Naive thymus-derived CD4-positive, alpha-beta T cell (primary cell): ENCODE results near the gene EEIG2. TPM values are rescaled to one million over a fixed set of nuclear protein-coding genes. Genes with fewer than 3 reads are reported as not detected.
"Not testable (repeated sequence)": the region's sequence is repeated elsewhere in the genome, so short reads cannot be mapped to it uniquely, and the experiment has no call there.

Experiments used
- ATAC-seq: fragments of 150-1000 bp; cut with Tn5 transposase; 2 replicates; pipeline ENCODE4 v1.10.0; 2021; ENCODE audit warnings: mild to moderate bottlenecking, moderate library complexity
- CTCF ChIA-PET: fragments of 350-600 bp; sonication (Branson Sonifier 250); formaldehyde crosslinking; loops from one replicate; lab custom pipeline; 2021; ENCODE audit warnings: antibody characterized with exemption; lab: Charles Lee
- POLR2A ChIA-PET: fragments of 350-600 bp; sonication (Branson Sonifier 250); formaldehyde crosslinking; loops from one replicate; lab custom pipeline; 2021; ENCODE audit warnings: antibody characterized with exemption, inconsistent platforms; lab: Charles Lee
- DNase-seq, 9 donors: peaks; one replicate each; pipeline versions ENCODE4 v3.0.0 to v3.0.0-alpha.2; 2020 to 2022; ENCODE audit warnings: mixed read lengths in 1 of 9
- H3K27ac ChIP-seq: one replicate; pipeline ENCODE4 v1.7.0; 2013; ENCODE audit warnings: mild to moderate bottlenecking, low read depth, low read length, moderate library complexity
- H3K27me3 ChIP-seq, 2 donors: one replicate each; pipeline ENCODE4 v1.7.0; 2013; ENCODE audit warnings: low read length in 2 of 2, mild to moderate bottlenecking in 2 of 2, moderate library complexity in 2 of 2; ENCODE audit not compliant: control insufficient read depth in 2 of 2, insufficient read depth in 2 of 2
- H3K36me3 ChIP-seq, 3 experiments: 1 replicate in 2 of 3; 2 replicates in 1 of 3; pipeline ENCODE4 v1.7.0; 2013; ENCODE audit warnings: low read length in 3 of 3, mild to moderate bottlenecking in 3 of 3, moderate library complexity in 1 of 3; ENCODE audit not compliant: insufficient read depth in 3 of 3, control insufficient read depth in 2 of 3
- H3K4me1 ChIP-seq, 2 donors: one replicate each; pipeline ENCODE4 v1.7.0; 2013; ENCODE audit warnings: low read length in 2 of 2, mild to moderate bottlenecking in 2 of 2, moderate library complexity in 1 of 2; ENCODE audit not compliant: control insufficient read depth in 2 of 2, insufficient read depth in 2 of 2
- H3K4me3 ChIP-seq: 2 replicates; pipeline ENCODE4 v1.7.0; 2013; ENCODE audit warnings: mild to moderate bottlenecking, low read length
- H3K9me3 ChIP-seq, 3 experiments: 1 replicate in 2 of 3; 2 replicates in 1 of 3; pipeline ENCODE4 v1.7.0; 2013; ENCODE audit warnings: low read length in 3 of 3; ENCODE audit not compliant: control insufficient read depth in 2 of 3
- H3K27ac Mint-ChIP-seq, 9 donors: one replicate each; pipeline ENCODE4 v1.8.0; 2020 to 2022; ENCODE audit warnings: mixed read lengths in 9 of 9, mild to moderate bottlenecking in 8 of 9, moderate library complexity in 5 of 9, inconsistent platforms in 2 of 9
- H3K27me3 Mint-ChIP-seq, 5 donors: one replicate each; pipeline ENCODE4 v1.8.0; 2021 to 2022; ENCODE audit warnings: mixed read lengths in 5 of 5, mild to moderate bottlenecking in 1 of 5
- H3K36me3 Mint-ChIP-seq, 5 donors: one replicate each; pipeline ENCODE4 v1.8.0; 2020 to 2022; ENCODE audit warnings: mixed read lengths in 5 of 5, mild to moderate bottlenecking in 3 of 5, inconsistent platforms in 1 of 5
- H3K4me1 Mint-ChIP-seq, 7 donors: one replicate each; pipeline ENCODE4 v1.8.0; 2020 to 2022; ENCODE audit warnings: mixed read lengths in 7 of 7, mild to moderate bottlenecking in 3 of 7, inconsistent platforms in 1 of 7
- H3K4me3 Mint-ChIP-seq, 10 donors: one replicate each; pipeline ENCODE4 v1.8.0; 2020 to 2022; ENCODE audit warnings: mild to moderate bottlenecking in 10 of 10, mixed read lengths in 10 of 10, moderate library complexity in 6 of 10, inconsistent platforms in 2 of 10
- H3K9me3 Mint-ChIP-seq, 11 donors: one replicate each; pipeline ENCODE4 v1.8.0; 2020 to 2022; ENCODE audit warnings: mixed read lengths in 11 of 11, mild to moderate bottlenecking in 4 of 11, inconsistent platforms in 1 of 11, moderate library complexity in 1 of 11
- intact Hi-C, 2 donors: fragments of 100-400 bp; cut with micrococcal nuclease; formaldehyde crosslinking; loops; one replicate each; pipeline ENCODE4 v1.15.1; 2023
- polyA plus RNA-seq, 2 donors: library from polyadenylated mRNA; unstranded; fragments of 300-500 nt; fragmentation: Illumina TruSeq; gene quantifications; one replicate each; pipeline ENCODE4 v1.2.3, GENCODE V29; 2021
- total RNA-seq, 6 experiments: library from RNA in 5 of 6; stranded (reverse) in 5 of 6; gene quantifications; 1 replicate in 5 of 6; 2 replicates in 1 of 6; pipeline ENCODE4 v1.2.3 and lab custom pipeline; 2021 to 2026

The EEIG2 gene
- total and polyA plus RNA-seq, 7 experiments from 2014 or later, result 0.72 to 15.9 (median 8.6) TPM

GRCh38 chr1:108517301-108517897, 42.5 kb upstream of the EEIG2 start:
- ATAC-seq, H3K27ac ChIP-seq, H3K27ac Mint-ChIP-seq, H3K4me1 Mint-ChIP-seq, POLR2A ChIA-PET, H3K4me1 ChIP-seq, H3K4me3 ChIP-seq, H3K4me3 Mint-ChIP-seq, intact Hi-C loops, H3K36me3 ChIP-seq, DNase-seq, H3K36me3 Mint-ChIP-seq, H3K27me3 ChIP-seq, H3K9me3 Mint-ChIP-seq, H3K9me3 ChIP-seq: not testable (repeated sequence)
- CTCF ChIA-PET, result interaction anchor here (1.1 kb wide), 1 partner anchor 43 kb away, joined by 4 read pairs; the partner anchor contains the start of gene EEIG2
- H3K27me3 Mint-ChIP-seq, result peaks cover 0 to 64% (median 7%) of the 10 kb centered on the region in 5 donors

DNA sequence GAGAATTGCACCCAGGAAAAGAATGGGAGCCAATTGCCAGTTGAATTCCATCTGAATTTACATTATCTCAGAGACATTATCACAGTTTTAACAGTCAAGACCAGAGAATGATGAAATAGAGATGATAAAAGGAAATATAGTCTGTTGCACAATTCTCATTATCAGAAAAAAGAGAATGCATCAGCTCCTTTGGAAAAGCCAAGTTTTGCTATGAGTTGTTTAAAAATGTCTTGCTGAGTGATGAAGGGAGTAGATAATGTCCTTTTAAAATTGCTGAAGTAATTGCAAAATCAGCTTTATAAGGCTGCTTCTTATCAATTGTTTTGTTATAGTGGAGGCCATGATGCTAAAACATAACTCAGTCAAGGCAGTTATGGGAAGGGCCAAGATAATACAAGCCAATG, 37.9 kb upstream of the EEIG2 start:
- no peak overlapping the region for H3K27ac ChIP-seq
- no peak for DNase-seq
- no peaks in the 10 kb centered on the region for H3K9me3 ChIP-seq
- H3K36me3 ChIP-seq, result no peaks in the 10 kb centered on the region
- no peaks in the 10 kb centered on the region for H3K4me1 ChIP-seq
- Mint-ChIP-seq H3K27ac (no peak overlapping the region), H3K4me3 (no peak overlapping the region), H3K36me3 (no peaks in the 10 kb centered on the region), H3K4me1 (no peaks in the 10 kb centered on the region), H3K9me3 (peaks cover 0 to 12% (median 2%) of the 10 kb centered on the region in 11 donors), H3K27me3 (peaks cover 0 to 33% (median 21%) of the 10 kb centered on the region in 5 donors)
- H3K27me3 ChIP-seq, result no peaks in the 10 kb centered on the region
- CTCF ChIA-PET, result interaction anchor here (1.1 to 1.3 kb wide), 2 partner anchors 10 to 42 kb away, joined by 3 to 4 read pairs; no protein-coding TSS in a partner anchor
- POLR2A ChIA-PET, result interaction anchor here (0.7 to 1.1 kb wide), 2 partner anchors 9 to 170 kb away, joined by 3 to 4 read pairs; partner anchors contain the start of gene PRPF38B
- no peak for ATAC-seq
- intact Hi-C loops, result no loop called here
- H3K4me3 ChIP-seq, result no peak overlapping the region

GRCh38 chr1:108523829-108524228, 36.1 kb upstream of the EEIG2 start:
- DNase-seq (no peak), ATAC-seq (no peak)
- H3K27me3 ChIP-seq, result no peaks in the 10 kb centered on the region
- no peaks in the 10 kb centered on the region for H3K36me3 ChIP-seq
- H3K9me3 ChIP-seq, result no peaks in the 10 kb centered on the region
- intact Hi-C loops, result no loop called here
- H3K27ac Mint-ChIP-seq, result no peak overlapping the region
- H3K4me3 Mint-ChIP-seq, result no peak overlapping the region
- peaks cover 0 to 12% (median 2%) of the 10 kb centered on the region in 11 donors for H3K9me3 Mint-ChIP-seq
- no peaks in the 10 kb centered on the region for H3K36me3 Mint-ChIP-seq
- ChIA-PET CTCF (no interaction called here), POLR2A (no interaction called here)
- no peak overlapping the region for H3K27ac ChIP-seq
- peaks cover 0 to 26% (median 22%) of the 10 kb centered on the region in 5 donors for H3K27me3 Mint-ChIP-seq
- H3K4me1 ChIP-seq, result no peaks in the 10 kb centered on the region
- H3K4me3 ChIP-seq, result no peak overlapping the region
- no peaks in the 10 kb centered on the region for H3K4me1 Mint-ChIP-seq

DNA sequence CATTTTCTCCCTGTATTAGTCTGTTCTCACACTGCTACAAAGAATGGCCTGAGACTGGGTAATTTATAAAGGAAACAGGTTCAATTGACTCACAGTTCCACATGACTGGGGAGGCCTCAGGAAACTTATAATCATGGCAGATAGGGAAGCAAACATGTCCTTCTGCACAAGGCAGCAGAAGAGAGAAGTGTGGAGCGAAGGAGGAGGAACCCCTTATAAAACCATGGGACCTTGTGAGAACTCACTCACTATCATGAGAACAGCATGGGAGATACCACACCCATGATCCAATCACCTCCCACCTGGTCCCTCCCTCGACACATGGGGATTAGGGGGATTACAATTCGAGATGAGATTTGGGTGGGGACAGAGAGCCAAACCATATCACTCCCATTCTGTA, 35.2 kb upstream of the EEIG2 start:
- no peaks in the 10 kb centered on the region for H3K27me3 ChIP-seq
- H3K4me3 ChIP-seq, result no peak overlapping the region
- ChIA-PET CTCF (interaction anchor here (0.7 kb wide), 1 partner anchor 122 kb away, joined by 3 read pairs; no protein-coding TSS in a partner anchor), POLR2A (no interaction called here)
- H3K36me3 ChIP-seq, result no peaks in the 10 kb centered on the region
- no peaks in the 10 kb centered on the region for H3K4me1 ChIP-seq
- Mint-ChIP-seq H3K36me3 (no peaks in the 10 kb centered on the region), H3K4me3 (no peak overlapping the region), H3K4me1 (no peaks in the 10 kb centered on the region), H3K9me3 (peaks cover 0 to 12% (median 2%) of the 10 kb centered on the region in 11 donors), H3K27me3 (peaks cover under 1 to 20% (median 15%) of the 10 kb centered on the region in 5 donors), H3K27ac (no peak overlapping the region)
- intact Hi-C loops, result no loop called here
- no peak overlapping the region for H3K27ac ChIP-seq
- DNase-seq, result no peak
- ATAC-seq, result no peak
- no peaks in the 10 kb centered on the region for H3K9me3 ChIP-seq

- no peaks in the 10 kb centered on the region for H3K36me3 ChIP-seq
- H3K27ac ChIP-seq, result no peak overlapping the region
- Mint-ChIP-seq H3K4me1 (peaks cover 0 to 2% (median 0%) of the 10 kb centered on the region in 7 donors), H3K4me3 (no peak overlapping the region), H3K27me3 (peaks cover 6 to 20% (median 15%) of the 10 kb centered on the region in 5 donors), H3K36me3 (no peaks in the 10 kb centered on the region), H3K27ac (no peak overlapping the region), H3K9me3 (peaks cover 0 to 12% (median 2%) of the 10 kb centered on the region in 11 donors)
- no peaks in the 10 kb centered on the region for H3K9me3 ChIP-seq
- ChIA-PET POLR2A (no interaction called here), CTCF (no interaction called here)
- no peaks in the 10 kb centered on the region for H3K4me1 ChIP-seq
- H3K27me3 ChIP-seq, result no peaks in the 10 kb centered on the region
- no peak for DNase-seq
- ATAC-seq, result no peak
- H3K4me3 ChIP-seq, result no peak overlapping the region
- intact Hi-C loops, result no loop called here
Measured at GRCh38 chr1:108527135-108527534, 32.8 kb upstream of the EEIG2 start.

- Mint-ChIP-seq H3K9me3 (peaks cover 0 to 12% (median 2%) of the 10 kb centered on the region in 11 donors), H3K4me1 (peaks cover 0 to 2% (median 0%) of the 10 kb centered on the region in 7 donors), H3K27ac (no peak overlapping the region), H3K27me3 (peaks cover 6 to 20% (median 15%) of the 10 kb centered on the region in 5 donors), H3K4me3 (no peak overlapping the region), H3K36me3 (no peaks in the 10 kb centered on the region)
- H3K36me3 ChIP-seq, result no peaks in the 10 kb centered on the region
- H3K27ac ChIP-seq, result no peak overlapping the region
- no peaks in the 10 kb centered on the region for H3K27me3 ChIP-seq
- intact Hi-C loops, result no loop called here
- DNase-seq, result no peak
- no peaks in the 10 kb centered on the region for H3K4me1 ChIP-seq
- no peak for ATAC-seq
- ChIA-PET POLR2A (no interaction called here), CTCF (no interaction called here)
- H3K4me3 ChIP-seq, result no peak overlapping the region
- no peaks in the 10 kb centered on the region for H3K9me3 ChIP-seq
Measured at GRCh38 chr1:108527837-108528236, 32.1 kb upstream of the EEIG2 start.

- no peak overlapping the region for H3K4me3 Mint-ChIP-seq
- no peaks in the 10 kb centered on the region for H3K4me1 ChIP-seq
- CTCF ChIA-PET, result no interaction called here
Measured at GRCh38 chr1:108531444-108531843, 28.5 kb upstream of the EEIG2 start.

More at GRCh38 chr1:108531444-108531843, 28.5 kb upstream of the EEIG2 start:
- H3K27ac Mint-ChIP-seq, result no peak overlapping the region
- no peaks in the 10 kb centered on the region for H3K36me3 Mint-ChIP-seq
- POLR2A ChIA-PET, result interaction anchor here (1.3 kb wide), 1 partner anchor 10 kb away, joined by 4 read pairs; no protein-coding TSS in a partner anchor
- no peaks in the 10 kb centered on the region for H3K36me3 ChIP-seq
- peaks cover 0 to 2% (median 0%) of the 10 kb centered on the region in 11 donors for H3K9me3 Mint-ChIP-seq
- peaks cover 6 to 13% (median 8%) of the 10 kb centered on the region in 5 donors for H3K27me3 Mint-ChIP-seq
- no peak overlapping the region for H3K4me3 ChIP-seq
- no peak for DNase-seq
- peaks cover 0 to 2% (median 0%) of the 10 kb centered on the region in 7 donors for H3K4me1 Mint-ChIP-seq
- intact Hi-C loops, result no loop called here
- no peak for ATAC-seq
- no peaks in the 10 kb centered on the region for H3K27me3 ChIP-seq
- H3K27ac ChIP-seq, result no peak overlapping the region
- H3K9me3 ChIP-seq, result no peaks in the 10 kb centered on the region
